ENCODE results near the gene SS18L1.

SS18L1 gene

GRCh38 chr20:62198931-62199330, 55.4 kb downstream of the SS18L1 start:
- Histone ChIP-seq H2BK120ac (ENCODE audit: low read depth, low read length) (no peak overlapping the region), H3K18ac (ENCODE audit: low read depth in 1 of 2, low read length in 2 of 2) (no peak overlapping the region), H3K14ac (ENCODE audit: low read length in 2 of 2) (no peak overlapping the region), H3K23ac (ENCODE audit: low read length in 2 of 2) (no peak overlapping the region), H3K4me1 (ENCODE audit: control insufficient read depth, insufficient read depth, low read depth, low read length) (peaks cover 29% of the 10 kb centered on the region), H3K9ac (ENCODE audit: low read length) (no peak overlapping the region), H2BK12ac (ENCODE audit: low read length in 2 of 2) (no peak overlapping the region), H3K4ac (ENCODE audit: low read depth in 1 of 2, low read length in 2 of 2) (no peak overlapping the region), H3K36me3 (ENCODE audit: control insufficient read depth in 1 of 2, insufficient read depth in 2 of 2, low read depth in 1 of 2, low read length in 2 of 2) (peaks cover 63 to 64% of the 10 kb centered on the region in 2 experiments), H3K27me3 (ENCODE audit: control insufficient read depth in 1 of 2, insufficient read depth in 1 of 2, low read length in 2 of 2) (no peaks in the 10 kb centered on the region), H3K9me3 (ENCODE audit: control insufficient read depth, low read length) (no peaks in the 10 kb centered on the region), H2BK5ac (ENCODE audit: low read depth, low read length, poor library complexity, severe bottlenecking) (no peak overlapping the region), H4K91ac (ENCODE audit: low read length) (no peak overlapping the region), H3K79me1 (replicated peaks; ENCODE audit: low read length, poor library complexity, severe bottlenecking) (peaks cover 20% of the 10 kb centered on the region), H4K8ac (ENCODE audit: low read length) (no peak overlapping the region), H2BK15ac (ENCODE audit: low read depth, poor library complexity, severe bottlenecking) (no peak overlapping the region), H2AFZ (ENCODE audit: low read depth, low read length) (no peak overlapping the region), H2AK5ac (ENCODE audit: low read length, severe bottlenecking) (no peak overlapping the region), H3K4me2 (ENCODE audit: low read length, poor library complexity, severe bottlenecking) (no peak overlapping the region), H3K27ac (ENCODE audit: low read length, poor library complexity, severe bottlenecking) (no peak overlapping the region), H3K4me3 (ENCODE audit: insufficient read depth in 1 of 2, low read depth in 1 of 2, low read length in 2 of 2) (no peak overlapping the region)
- WGBS: 98% methylated on average over 18 of the region's 18 CpGs
- DNase-seq: no peak

GRCh38 chr20:62200491-62201172, 57.1 kb downstream of the SS18L1 start:
- no peak overlapping the region for H4K8ac ChIP-seq (ENCODE audit: low read length)

GRCh38 chr20:62201173-62202082, 57.9 kb downstream of the SS18L1 start:
- H3K27me3 ChIP-seq (ENCODE audit: control insufficient read depth in 1 of 2, insufficient read depth in 1 of 2, low read length in 2 of 2): no peaks in the 10 kb centered on the region
- 95% methylated on average over 38 of the region's 38 CpGs for WGBS
- no peak overlapping the region for H3K4me3 ChIP-seq (ENCODE audit: insufficient read depth in 1 of 2, low read depth in 1 of 2, low read length in 2 of 2)

More at GRCh38 chr20:62200491-62201172, 57.1 kb downstream of the SS18L1 start:
- Histone ChIP-seq H3K79me1 (replicated peaks; ENCODE audit: low read length, poor library complexity, severe bottlenecking) (peaks cover 19% of the 10 kb centered on the region), H4K91ac (ENCODE audit: low read length) (no peak overlapping the region), H2BK15ac (ENCODE audit: low read depth, poor library complexity, severe bottlenecking) (no peak overlapping the region), H3K36me3 (ENCODE audit: control insufficient read depth in 1 of 2, insufficient read depth in 2 of 2, low read depth in 1 of 2, low read length in 2 of 2) (peaks cover 61 to 66% of the 10 kb centered on the region in 2 experiments), H3K18ac (ENCODE audit: low read depth in 1 of 2, low read length in 2 of 2) (no peak overlapping the region), H3K27me3 (ENCODE audit: control insufficient read depth in 1 of 2, insufficient read depth in 1 of 2, low read length in 2 of 2) (no peaks in the 10 kb centered on the region), H2AK5ac (ENCODE audit: low read length, severe bottlenecking) (no peak overlapping the region), H3K9ac (ENCODE audit: low read length) (no peak overlapping the region), H3K23ac (ENCODE audit: low read length in 2 of 2) (no peak overlapping the region), H2BK120ac (ENCODE audit: low read depth, low read length) (no peak overlapping the region), H2BK5ac (ENCODE audit: low read depth, low read length, poor library complexity, severe bottlenecking) (no peak overlapping the region), H3K4me1 (ENCODE audit: control insufficient read depth, insufficient read depth, low read depth, low read length) (peaks cover 23% of the 10 kb centered on the region), H3K4ac (ENCODE audit: low read depth in 1 of 2, low read length in 2 of 2) (no peak overlapping the region), H3K14ac (ENCODE audit: low read length in 2 of 2) (no peak overlapping the region), H3K4me2 (ENCODE audit: low read length, poor library complexity, severe bottlenecking) (no peak overlapping the region), H2BK12ac (ENCODE audit: low read length in 2 of 2) (no peak overlapping the region), H3K4me3 (ENCODE audit: insufficient read depth in 1 of 2, low read depth in 1 of 2, low read length in 2 of 2) (no peak overlapping the region), H2AFZ (ENCODE audit: low read depth, low read length) (no peak overlapping the region), H3K27ac (ENCODE audit: low read length, poor library complexity, severe bottlenecking) (no peak overlapping the region), H3K9me3 (ENCODE audit: control insufficient read depth, low read length) (no peaks in the 10 kb centered on the region)
- no peak for DNase-seq
- WGBS: 96% methylated on average over 38 of the region's 38 CpGs

GRCh38 chr20:62202083-62202395, 58.5 kb downstream of the SS18L1 start:
- Histone ChIP-seq H3K27me3 (ENCODE audit: control insufficient read depth in 1 of 2, insufficient read depth in 1 of 2, low read length in 2 of 2) (no peaks in the 10 kb centered on the region), H3K79me1 (replicated peaks; ENCODE audit: low read length, poor library complexity, severe bottlenecking) (peaks cover 17% of the 10 kb centered on the region)
- 86% methylated on average over 5 of the region's 5 CpGs for WGBS

More at GRCh38 chr20:62201173-62202082, 57.9 kb downstream of the SS18L1 start:
- no peak for DNase-seq
- Histone ChIP-seq H3K4ac (ENCODE audit: low read depth in 1 of 2, low read length in 2 of 2) (no peak overlapping the region), H3K27ac (ENCODE audit: low read length, poor library complexity, severe bottlenecking) (peak overlapping the region; percentile 31), H2AK5ac (ENCODE audit: low read length, severe bottlenecking) (no peak overlapping the region), H3K4me2 (ENCODE audit: low read length, poor library complexity, severe bottlenecking) (no peak overlapping the region), H2BK5ac (ENCODE audit: low read depth, low read length, poor library complexity, severe bottlenecking) (no peak overlapping the region), H3K9ac (ENCODE audit: low read length) (no peak overlapping the region), H3K14ac (ENCODE audit: low read length in 2 of 2) (no peak overlapping the region), H2BK15ac (ENCODE audit: low read depth, poor library complexity, severe bottlenecking) (no peak overlapping the region), H4K91ac (ENCODE audit: low read length) (no peak overlapping the region), H3K18ac (ENCODE audit: low read depth in 1 of 2, low read length in 2 of 2) (no peak overlapping the region), H2BK120ac (ENCODE audit: low read depth, low read length) (no peak overlapping the region), H4K8ac (ENCODE audit: low read length) (no peak overlapping the region), H2AFZ (ENCODE audit: low read depth, low read length) (no peak overlapping the region), H3K36me3 (ENCODE audit: control insufficient read depth in 1 of 2, insufficient read depth in 2 of 2, low read depth in 1 of 2, low read length in 2 of 2) (peaks cover 55 to 66% of the 10 kb centered on the region in 2 experiments), H3K4me1 (ENCODE audit: control insufficient read depth, insufficient read depth, low read depth, low read length) (peaks cover 23% of the 10 kb centered on the region), H3K23ac (ENCODE audit: low read length in 2 of 2) (no peak overlapping the region), H2BK12ac (ENCODE audit: low read length in 2 of 2) (no peak overlapping the region), H3K79me1 (replicated peaks; ENCODE audit: low read length, poor library complexity, severe bottlenecking) (peaks cover 17% of the 10 kb centered on the region), H3K9me3 (ENCODE audit: control insufficient read depth, low read length) (no peaks in the 10 kb centered on the region)

More at GRCh38 chr20:62202083-62202395, 58.5 kb downstream of the SS18L1 start:
- no peak overlapping the region for H3K18ac ChIP-seq (ENCODE audit: low read depth in 1 of 2, low read length in 2 of 2)
- no peak overlapping the region for H3K9ac ChIP-seq (ENCODE audit: low read length)
- no peak overlapping the region for H3K4me2 ChIP-seq (ENCODE audit: low read length, poor library complexity, severe bottlenecking)
- H3K4me1 ChIP-seq (ENCODE audit: control insufficient read depth, insufficient read depth, low read depth, low read length): peaks cover 23% of the 10 kb centered on the region
- H2AK5ac ChIP-seq (ENCODE audit: low read length, severe bottlenecking): no peak overlapping the region
- peaks cover 55 to 66% of the 10 kb centered on the region in 2 experiments for H3K36me3 ChIP-seq (ENCODE audit: control insufficient read depth in 1 of 2, insufficient read depth in 2 of 2, low read depth in 1 of 2, low read length in 2 of 2)
- H2BK15ac ChIP-seq (ENCODE audit: low read depth, poor library complexity, severe bottlenecking): no peak overlapping the region
- no peak overlapping the region for H3K4me3 ChIP-seq (ENCODE audit: insufficient read depth in 1 of 2, low read depth in 1 of 2, low read length in 2 of 2)
- peak overlapping the region; percentile 31 for H3K27ac ChIP-seq (ENCODE audit: low read length, poor library complexity, severe bottlenecking)
- H4K8ac ChIP-seq (ENCODE audit: low read length): no peak overlapping the region
- no peak overlapping the region for H3K4ac ChIP-seq (ENCODE audit: low read depth in 1 of 2, low read length in 2 of 2)
- DNase-seq: peak; percentile 13
- no peak overlapping the region for H3K14ac ChIP-seq (ENCODE audit: low read length in 2 of 2)
- no peak overlapping the region for H2AFZ ChIP-seq (ENCODE audit: low read depth, low read length)
- H2BK120ac ChIP-seq (ENCODE audit: low read depth, low read length): no peak overlapping the region
- no peak overlapping the region for H4K91ac ChIP-seq (ENCODE audit: low read length)
- no peaks in the 10 kb centered on the region for H3K9me3 ChIP-seq (ENCODE audit: control insufficient read depth, low read length)
- no peak overlapping the region for H2BK12ac ChIP-seq (ENCODE audit: low read length in 2 of 2)
- H2BK5ac ChIP-seq (ENCODE audit: low read depth, low read length, poor library complexity, severe bottlenecking): no peak overlapping the region
- H3K23ac ChIP-seq (ENCODE audit: low read length in 2 of 2): no peak overlapping the region

Measured in mesenchymal stem cell (in vitro differentiated cells and primary cell).